HG03139 (cell line): Measurements from ENCODE around the gene CLK2.
"Not testable (repeated sequence)": the region's sequence is repeated elsewhere in the genome, so short reads cannot be mapped to it uniquely, and the experiment has no call there.

ENCODE experiments used
- ATAC-seq: cut with Tn5 transposase; IDR thresholded peaks from one replicate; pipeline ENCODE4 v1.9.1; 2021; ENCODE audit not compliant: unreplicated experiment

Gene CLK2

GRCh38 chr1:155214702-155215101 lies 58.6 kb downstream of the CLK2 start:
- ATAC-seq, result not testable (repeated sequence)
